Measurements from ENCODE around the gene PNPT1. TPM values are rescaled to one million over a fixed set of nuclear protein-coding genes. Genes with fewer than 3 reads are reported as not detected.

The PNPT1 gene
- total and polyA plus RNA-seq, 2 of the 13 experiments (the other 11 are each of a cell fraction or from before 2014, with no cell fraction given) = 23.4 to 61.0 TPM

- TF ChIP-seq CHD4 (IDR thresholded peaks at IDR 0.05; ENCODE audit: borderline replicate concordance, low read length) (no peak), ARID5B (CRISPR knock-in tag; IDR thresholded peaks at IDR 0.05) (peak; percentile 64), TERF1 (CRISPR knock-in tag; IDR thresholded peaks at IDR 0.05) (peak; percentile 94), NR1H2 (CRISPR knock-in tag; IDR thresholded peaks at IDR 0.05; ENCODE audit: borderline replicate concordance, low read depth) (no peak), WIZ (CRISPR knock-in tag; IDR thresholded peaks at IDR 0.05) (peak; percentile 82; the same call in 1 of the 2 replicates), TEF (CRISPR knock-in tag; IDR thresholded peaks at IDR 0.05) (0 out of 2 replicates have a peak, but pooled peaks have one; percentile 36), PHB2 (IDR thresholded peaks at IDR 0.05; ENCODE audit: partially characterized antibody) (no peak), PAWR (CRISPR knock-in tag; IDR thresholded peaks at IDR 0.05; ENCODE audit: borderline replicate concordance) (no peak), GPBP1L1 (CRISPR knock-in tag; IDR thresholded peaks at IDR 0.05) (no peak), MTERF4 (CRISPR knock-in tag; IDR thresholded peaks at IDR 0.05) (peak; percentile 86; the same call in 1 of the 2 replicates), MIER2 (CRISPR knock-in tag; IDR thresholded peaks at IDR 0.05) (peak; percentile 73; the same call in 1 of the 2 replicates), KDM2A (CRISPR knock-in tag; IDR thresholded peaks at IDR 0.05; ENCODE audit: borderline replicate concordance, low read depth) (peak; percentile 96), RFX1 (IDR thresholded peaks at IDR 0.05) (peak; percentile 55; the same call in 1 of the 2 replicates), ATRX (CRISPR knock-in tag; IDR thresholded peaks at IDR 0.05; ENCODE audit: borderline replicate concordance) (no peak), CEBPB (IDR thresholded peaks at IDR 0.05; ENCODE audit: borderline replicate concordance, low read depth, low read length) (peak; percentile 66; the same call in 1 of the 2 replicates), RELA (CRISPR knock-in tag; IDR thresholded peaks at IDR 0.05) (peak; percentile 85), ZNF850 (CRISPR knock-in tag; conservative IDR thresholded peaks at IDR 0.05) (no peak), ZNF34 (CRISPR knock-in tag; IDR thresholded peaks at IDR 0.05; ENCODE audit: borderline replicate concordance) (no peak), ZFP62 (CRISPR knock-in tag; IDR thresholded peaks at IDR 0.05) (no peak)
Observed at GRCh38 chr2:55693181-55694125, at the start of gene PNPT1 (continued).
